ENCODE results near the gene HLCS.

HLCS gene

DNA sequence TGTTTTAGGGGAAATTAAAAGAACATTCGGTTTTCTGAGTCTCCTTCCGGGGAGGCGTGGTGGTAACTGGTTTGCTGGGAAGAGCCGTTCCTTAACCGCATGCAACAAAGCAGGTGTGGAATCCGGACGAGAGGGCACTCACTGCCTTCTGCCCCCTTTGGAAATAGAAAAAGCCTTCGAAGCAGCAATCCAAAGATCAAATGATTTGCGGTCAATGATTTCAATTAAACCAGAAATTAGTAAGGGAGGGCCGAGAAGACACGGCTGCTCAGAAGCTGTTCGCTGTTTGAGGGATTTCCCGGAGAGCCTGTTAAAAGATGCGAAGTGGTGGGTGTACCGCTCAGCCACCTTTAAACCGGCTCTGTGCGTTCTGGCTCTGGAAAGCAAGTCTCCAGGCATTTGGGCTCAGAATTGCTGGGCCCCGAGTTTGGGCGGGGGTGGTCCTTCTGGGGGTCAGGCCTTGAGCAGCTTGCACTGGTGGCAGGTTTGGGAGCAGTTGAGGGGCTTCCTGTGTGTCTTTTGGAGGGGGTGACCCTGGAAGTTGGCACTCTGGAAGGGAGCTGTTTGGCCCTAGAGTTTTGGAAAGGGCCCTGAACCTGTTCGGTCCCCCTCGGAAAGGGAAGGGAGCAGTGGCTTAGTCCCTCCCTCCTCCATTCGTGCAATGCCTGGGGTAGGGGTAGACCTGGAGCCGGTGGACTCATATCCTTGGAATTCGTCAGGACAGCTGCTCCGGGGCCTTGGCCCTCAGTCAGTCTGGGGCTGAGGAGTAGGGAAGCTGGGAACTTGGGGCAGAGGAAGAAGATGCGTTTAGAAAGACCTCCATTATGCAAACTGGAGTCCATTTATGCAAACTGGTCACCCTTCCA, 264.5 kb downstream of the HLCS start:
- H3K4me3 ChIP-seq (ENCODE audit: low read length): no peak overlapping the region
- no peak for DNase-seq (ENCODE audit: low read depth)

DNA sequence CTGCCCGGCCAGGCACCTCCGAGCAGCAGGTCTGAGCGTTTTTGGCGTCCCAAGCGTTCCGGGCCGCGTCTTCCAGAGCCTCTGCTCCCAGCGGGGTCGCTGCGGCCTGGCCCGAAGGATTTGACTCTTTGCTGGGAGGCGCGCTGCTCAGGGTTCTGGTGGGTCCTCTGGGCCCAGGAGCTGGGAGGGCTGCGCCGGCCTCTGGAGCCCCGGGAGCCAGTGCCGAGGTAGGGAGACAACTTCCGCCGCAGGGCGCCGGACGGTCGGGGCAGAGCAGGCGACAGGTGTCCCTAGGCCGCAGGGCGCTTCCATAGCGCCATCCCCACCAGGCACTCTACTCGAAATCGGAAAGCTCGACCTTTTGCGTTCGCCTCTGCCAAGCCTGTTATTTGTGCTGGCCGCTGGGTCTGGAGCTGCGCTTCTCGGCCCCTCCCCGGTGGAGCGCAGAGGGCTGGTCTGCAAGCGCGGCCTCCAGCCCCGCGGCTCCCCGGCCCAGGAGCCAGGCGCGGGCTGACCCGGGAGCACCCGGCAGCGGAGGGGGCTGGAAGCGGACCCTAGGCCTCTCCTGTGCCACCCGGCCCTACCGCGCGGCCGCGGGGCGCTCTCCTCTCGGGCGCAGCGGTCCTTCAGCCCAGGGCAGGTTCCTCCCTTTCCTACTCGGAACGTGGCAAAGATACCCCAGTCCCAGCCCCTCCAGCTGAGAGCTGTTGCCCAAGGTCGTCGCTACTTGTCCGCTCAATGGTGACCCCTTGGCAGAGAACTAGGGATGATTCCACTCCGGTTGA, 265.3 kb downstream of the HLCS start:
- no peak for DNase-seq (ENCODE audit: low read depth)
- H3K4me3 ChIP-seq (ENCODE audit: low read length): no peak overlapping the region
- TF ChIP-seq, protein P1, sequence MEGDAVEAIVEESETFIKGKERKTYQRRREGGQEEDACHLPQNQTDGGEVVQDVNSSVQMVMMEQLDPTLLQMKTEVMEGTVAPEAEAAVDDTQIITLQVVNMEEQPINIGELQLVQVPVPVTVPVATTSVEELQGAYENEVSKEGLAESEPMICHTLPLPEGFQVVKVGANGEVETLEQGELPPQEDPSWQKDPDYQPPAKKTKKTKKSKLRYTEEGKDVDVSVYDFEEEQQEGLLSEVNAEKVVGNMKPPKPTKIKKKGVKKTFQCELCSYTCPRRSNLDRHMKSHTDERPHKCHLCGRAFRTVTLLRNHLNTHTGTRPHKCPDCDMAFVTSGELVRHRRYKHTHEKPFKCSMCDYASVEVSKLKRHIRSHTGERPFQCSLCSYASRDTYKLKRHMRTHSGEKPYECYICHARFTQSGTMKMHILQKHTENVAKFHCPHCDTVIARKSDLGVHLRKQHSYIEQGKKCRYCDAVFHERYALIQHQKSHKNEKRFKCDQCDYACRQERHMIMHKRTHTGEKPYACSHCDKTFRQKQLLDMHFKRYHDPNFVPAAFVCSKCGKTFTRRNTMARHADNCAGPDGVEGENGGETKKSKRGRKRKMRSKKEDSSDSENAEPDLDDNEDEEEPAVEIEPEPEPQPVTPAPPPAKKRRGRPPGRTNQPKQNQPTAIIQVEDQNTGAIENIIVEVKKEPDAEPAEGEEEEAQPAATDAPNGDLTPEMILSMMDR (IDR thresholded peaks at IDR 0.05; ENCODE audit: insufficient read depth, low read depth, low read length, missing control alignments): no peak

More for the DNA sequence above, 264.5 kb downstream of the HLCS start:
- TF ChIP-seq, protein P1 (IDR thresholded peaks at IDR 0.05; ENCODE audit: insufficient read depth, low read depth, low read length, missing control alignments): no peak

Data from epithelial cell of esophagus (primary cell).